Fibroblast of skin of left quadriceps (primary cell): ENCODE data around the gene SLIRP.
"Not testable (repeated sequence)": the region's sequence is repeated elsewhere in the genome, so short reads cannot be mapped to it uniquely, and the experiment has no call there.

Experiments used
- DNase-seq, 2 experiments: peaks; one replicate each; pipeline ENCODE4 v3.0.0-alpha.2; 2013; ENCODE audit warnings: low read depth in 2 of 2

SLIRP gene

DNA sequence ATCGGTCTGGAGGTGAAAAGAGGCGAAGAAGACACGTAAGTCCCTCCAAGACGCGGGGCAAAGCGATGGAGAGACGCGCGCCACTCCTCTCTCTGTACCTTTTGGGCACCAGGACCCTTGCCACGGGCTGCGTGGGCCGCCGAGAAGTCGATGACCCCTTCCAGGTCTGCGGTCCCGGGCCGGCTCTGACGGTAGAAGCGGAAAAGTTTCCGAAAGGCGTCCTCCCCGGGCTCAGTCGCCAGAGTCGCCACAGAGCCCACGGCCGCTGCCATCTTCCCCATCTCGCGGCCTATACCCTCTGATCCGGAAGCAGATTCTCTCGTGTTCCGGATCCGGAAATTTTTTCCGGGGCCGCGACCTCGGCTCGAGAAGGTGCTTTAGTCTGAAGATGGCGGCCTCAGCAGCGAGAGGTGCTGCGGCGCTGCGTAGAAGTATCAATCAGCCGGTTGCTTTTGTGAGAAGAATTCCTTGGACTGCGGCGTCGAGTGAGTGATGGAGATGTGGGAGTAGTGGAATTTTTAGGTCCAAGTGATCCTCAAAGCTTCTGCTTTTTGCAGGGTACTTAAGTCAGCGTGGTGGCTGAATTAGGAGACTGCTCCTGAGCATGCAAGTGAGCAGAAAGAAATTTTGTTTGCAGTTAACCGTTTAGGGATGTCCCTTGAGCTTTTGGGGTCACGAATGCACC is at the start of gene SLIRP, which contains the start of gene ALKBH1:
Gene SLIRP (plus strand): TSS at position 380 of the 685 bp plus-strand sequence. CDS start 9 bp downstream, at position 389.
Gene ALKBH1 (minus strand): TSS at position 300 of the 685 bp plus-strand sequence. CDS start 19 bp downstream, at position 281.
- peak; percentile 48 to 63 for DNase-seq

GRCh38 chr14:77659831-77660230 is 48.1 kb upstream of the SLIRP start:
- no peak for DNase-seq

- DNase-seq: no peak
These were observed 47.1 kb upstream of the SLIRP start for GRCh38 chr14:77660754-77661153.

- not testable (repeated sequence) for DNase-seq
These were observed 46.3 kb upstream of the SLIRP start for GRCh38 chr14:77661562-77661961.

DNA sequence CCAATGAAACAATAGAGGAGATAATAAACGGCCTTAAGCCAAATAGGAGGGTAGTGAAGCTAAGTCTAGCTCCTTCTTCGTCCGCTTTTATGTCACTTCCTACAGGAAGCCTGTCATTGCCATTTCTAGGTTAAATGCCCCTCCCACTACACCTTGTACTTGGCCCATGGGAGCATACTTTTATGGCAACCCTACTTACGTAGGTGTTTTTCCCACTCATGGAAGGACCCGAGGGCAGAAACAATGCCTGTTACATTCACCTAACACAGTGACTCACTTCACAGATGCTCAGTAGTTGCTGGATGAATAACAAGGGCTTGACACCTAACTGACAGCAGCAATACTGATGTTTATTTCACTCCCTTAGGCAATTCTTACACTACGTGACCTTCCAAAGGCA is 44.6 kb upstream of the SLIRP start:
- DNase-seq: no peak

- no peak for DNase-seq
These were observed 40.6 kb upstream of the SLIRP start for GRCh38 chr14:77667331-77667730.

DNA sequence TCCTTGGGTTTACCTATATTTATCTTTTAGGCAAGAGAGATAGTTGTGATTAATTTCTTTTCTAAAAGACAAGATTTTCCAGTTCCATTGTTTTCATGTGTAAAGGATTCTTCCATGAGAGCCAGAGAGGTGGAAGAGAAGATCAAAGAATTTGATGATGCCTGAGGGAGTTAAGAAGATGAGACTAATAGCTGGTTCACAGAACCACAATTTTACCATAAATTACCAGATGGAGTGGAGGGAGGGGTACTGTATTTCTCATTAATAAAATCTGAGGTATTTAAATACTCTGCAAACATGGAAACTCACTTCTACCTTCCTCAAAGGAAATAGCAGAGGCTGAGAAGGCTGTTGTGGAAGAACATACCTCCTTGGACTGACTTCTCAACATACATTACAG is 34.7 kb upstream of the SLIRP start:
- no peak for DNase-seq

- no peak for DNase-seq
These were observed 33.0 kb upstream of the SLIRP start for GRCh38 chr14:77674931-77675330.

DNA sequence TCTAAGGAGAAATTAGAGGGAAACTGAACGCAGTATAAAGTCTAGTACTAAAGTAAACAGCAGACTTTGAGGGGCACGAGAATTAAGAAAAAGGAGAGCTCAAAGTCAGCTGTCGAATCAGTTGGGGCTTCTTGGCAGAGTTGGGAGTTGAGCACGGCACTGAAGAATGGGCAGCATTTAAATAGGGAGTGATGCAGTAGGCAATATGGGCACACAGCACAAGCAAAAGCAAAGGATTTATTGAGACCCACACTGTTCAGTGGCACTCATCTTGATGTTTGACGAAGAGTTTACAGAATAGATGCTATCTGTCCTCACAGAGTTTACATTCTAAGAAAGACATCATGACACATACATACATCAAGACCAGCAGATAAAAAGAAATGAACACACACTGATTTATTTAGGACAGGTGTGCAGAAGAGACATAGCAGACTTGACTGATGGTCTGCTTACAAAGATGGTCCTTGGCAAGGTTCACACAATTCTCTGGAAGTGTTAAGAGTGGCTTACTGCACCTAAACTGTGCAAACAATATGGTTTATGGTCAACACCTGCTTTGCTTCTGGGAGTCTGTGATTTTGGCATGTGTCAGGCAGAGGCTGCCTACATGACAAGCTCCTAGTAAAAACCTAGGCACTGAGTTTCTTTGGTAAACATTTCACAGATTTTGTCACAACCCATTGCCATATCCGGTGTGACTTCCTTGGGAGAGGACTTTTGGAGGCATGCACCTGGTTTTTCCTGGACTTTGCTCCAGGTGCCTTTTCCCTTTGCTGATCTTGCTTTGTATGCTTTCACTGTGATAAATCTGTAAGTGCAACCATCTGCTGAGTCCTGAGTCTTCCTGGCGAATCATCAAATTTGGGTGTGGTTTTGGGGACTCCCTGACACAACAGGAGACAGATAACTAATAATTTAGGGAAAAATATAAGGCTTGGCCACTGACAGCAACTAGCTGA is 26.4 kb upstream of the SLIRP start:
- no peak for DNase-seq

- no peak for DNase-seq
These were observed 25.7 kb upstream of the SLIRP start for GRCh38 chr14:77682158-77682553.

GRCh38 chr14:77691259-77691658 is 16.6 kb upstream of the SLIRP start:
- DNase-seq: no peak

DNA sequence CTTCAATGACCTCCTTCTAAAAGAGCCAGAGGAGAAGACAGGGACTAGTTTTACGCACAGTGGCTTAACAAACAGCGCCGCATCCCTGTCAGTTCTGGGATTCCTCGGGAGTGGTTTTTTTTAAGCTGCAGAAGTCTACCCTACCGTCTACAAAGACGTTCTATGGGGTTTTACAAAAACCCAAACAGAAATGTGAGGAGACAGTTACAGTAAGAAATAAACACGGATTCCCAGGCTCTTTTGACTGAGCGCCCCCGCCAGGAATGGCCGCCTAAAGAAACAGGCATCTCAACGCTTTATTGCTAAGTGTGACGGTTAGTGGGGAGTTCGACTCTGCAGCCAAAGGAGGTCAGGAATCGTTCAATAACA is 564 bp upstream of the SLIRP start:
- peak; percentile 7 to 16 for DNase-seq

DNA sequence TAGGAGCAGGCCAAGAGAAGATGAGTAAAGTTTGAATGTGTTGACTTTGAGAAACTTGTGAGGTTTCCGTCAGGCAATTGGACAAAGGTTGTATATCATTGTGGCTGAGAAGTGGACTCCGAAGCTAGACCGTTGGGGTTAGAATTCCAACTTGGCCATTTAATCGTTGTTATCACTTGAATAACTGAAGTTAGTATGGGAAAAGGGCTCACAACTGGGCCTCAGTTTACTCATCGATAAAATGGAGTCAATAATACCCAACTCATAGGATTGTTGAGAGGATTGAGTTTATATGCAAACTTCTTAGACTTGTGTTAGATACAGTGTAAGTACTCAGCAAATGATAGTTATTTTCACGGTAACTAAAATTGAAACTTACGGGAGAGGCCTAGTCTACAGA is 846 bp downstream of the SLIRP start:
- DNase-seq: no peak

DNA sequence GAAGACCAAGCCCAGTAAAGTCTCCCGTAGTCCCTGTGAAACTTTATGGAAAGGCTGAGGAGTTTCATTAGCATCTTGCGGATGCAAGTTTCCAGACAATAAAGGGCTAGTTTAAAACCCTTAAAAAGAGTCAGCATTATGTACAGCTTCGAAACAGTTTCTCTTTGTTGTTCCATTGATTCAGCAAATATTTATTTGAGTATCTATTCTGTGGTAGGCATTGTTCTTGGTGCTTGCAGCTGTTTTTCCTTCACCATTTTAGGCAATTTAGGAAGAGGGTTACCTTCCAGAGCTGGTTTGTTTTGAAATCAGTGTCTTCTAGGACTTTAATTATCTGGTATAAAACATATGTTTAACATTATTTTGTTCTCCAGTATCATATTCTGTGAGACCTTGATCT is 1.5 kb downstream of the SLIRP start:
- no peak for DNase-seq

DNA sequence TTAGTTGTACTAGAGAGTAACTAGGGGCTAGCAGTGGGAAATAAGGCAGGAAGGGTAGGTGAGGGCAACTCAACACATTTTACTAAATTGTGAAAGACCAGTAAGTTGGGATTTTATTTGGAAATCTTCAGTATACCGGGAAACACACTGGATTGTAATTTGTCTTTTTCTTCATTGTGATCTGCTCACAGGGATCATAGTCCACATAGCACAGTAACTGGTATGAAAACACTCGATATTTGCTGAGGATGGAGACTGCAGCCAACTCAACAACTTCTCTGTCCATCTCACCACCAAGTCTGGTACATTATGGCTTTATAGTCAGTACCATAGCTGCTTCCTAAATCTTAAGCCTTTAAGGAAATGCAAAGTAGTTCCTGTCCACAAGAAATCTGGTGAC is 2.5 kb downstream of the SLIRP start:
- no peak for DNase-seq

DNA sequence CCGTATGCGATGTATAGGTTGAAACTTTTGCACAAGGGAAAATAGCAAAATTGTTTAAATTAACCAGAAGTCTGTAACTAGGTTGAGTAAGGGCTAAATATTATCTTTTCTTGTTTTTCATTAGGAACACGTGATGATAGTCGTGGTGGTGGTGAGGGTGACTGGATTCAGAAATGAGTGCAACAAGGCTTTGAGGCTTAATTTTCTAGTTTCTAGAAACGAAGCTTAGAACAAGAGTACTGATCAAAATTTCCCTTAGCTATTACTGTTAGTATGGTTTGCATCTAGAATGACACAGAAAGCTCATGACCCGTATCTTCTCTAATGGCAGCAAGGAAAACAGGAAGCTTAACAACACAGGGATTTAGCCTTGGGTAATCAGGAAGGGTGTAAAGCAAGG is 7.0 kb downstream of the SLIRP start:
- no peak for DNase-seq

GRCh38 chr14:77717608-77718305 is 9.9 kb downstream of the SLIRP start:
- DNase-seq: no peak

DNA sequence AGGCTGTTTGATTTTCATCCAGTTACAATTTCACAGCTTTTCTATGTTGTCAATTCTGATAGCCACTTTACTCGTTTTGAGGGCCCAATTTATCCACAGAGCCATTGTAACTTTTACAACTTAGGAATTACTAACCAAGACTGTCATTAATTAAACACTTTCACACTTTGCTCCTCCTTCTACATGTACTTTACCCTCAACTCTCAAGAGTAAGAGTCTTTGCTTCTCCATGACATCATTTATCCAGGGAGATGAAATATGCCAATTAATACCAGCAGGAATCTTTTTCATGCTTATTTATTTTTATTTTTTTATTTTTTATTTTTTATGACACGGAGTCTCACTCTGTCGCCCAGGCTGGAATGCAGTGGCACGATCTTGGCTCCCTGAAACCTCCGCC is 13.5 kb downstream of the SLIRP start:
- no peak for DNase-seq

DNA sequence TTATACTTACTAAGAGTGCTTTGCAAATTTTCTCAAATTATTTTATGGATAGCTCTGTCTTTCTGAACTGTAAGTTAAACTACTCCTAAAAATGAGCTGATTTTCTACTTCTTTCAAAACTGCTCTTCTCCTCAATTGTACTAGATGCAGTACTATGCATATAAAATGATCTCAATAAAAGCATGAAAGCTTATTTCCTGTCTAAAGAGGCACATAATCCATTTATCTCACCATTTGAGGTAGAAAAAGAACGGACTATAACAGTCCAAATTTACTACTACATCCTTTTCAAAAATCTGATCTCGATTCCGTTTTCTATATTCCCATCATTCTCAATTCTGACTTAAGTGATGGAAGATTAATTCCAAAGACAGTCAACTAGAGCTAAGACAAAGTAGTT is 14.4 kb downstream of the SLIRP start:
- DNase-seq: no peak

- peak in 1 of 2 experiments; percentile 3 for DNase-seq
These were observed 23.1 kb downstream of the SLIRP start for GRCh38 chr14:77730976-77731497.

DNA sequence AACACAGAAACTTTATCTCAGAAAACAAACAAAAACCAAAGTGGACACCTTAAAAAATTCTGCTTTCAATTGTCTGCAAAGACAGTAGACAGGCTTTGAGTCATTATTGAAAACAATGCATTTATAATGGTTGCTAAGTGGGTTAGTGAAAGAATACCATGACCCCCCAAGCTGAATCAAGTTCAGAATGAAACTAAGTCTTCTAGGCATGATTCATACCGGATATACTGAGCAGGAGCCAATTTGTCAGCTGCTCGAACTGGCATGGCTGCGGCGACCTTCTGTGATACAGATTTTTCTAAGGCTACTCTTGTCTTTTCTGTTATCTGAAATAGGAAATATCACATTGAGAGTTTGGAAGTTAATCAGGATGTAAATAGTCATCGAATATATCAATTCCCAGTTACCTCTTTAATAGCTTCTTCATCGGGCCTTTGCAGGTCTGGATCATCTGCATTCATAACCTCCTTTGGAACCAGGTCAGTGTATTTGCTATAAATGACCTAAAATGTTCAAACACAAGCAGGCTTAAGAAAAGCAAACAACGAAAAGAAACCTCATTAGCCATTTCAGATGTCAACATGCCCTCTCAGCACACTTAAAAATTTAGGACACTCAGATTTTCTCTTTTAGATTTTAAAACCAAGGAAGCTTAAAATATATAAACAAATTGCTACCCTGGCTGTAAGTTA is 30.8 kb downstream of the SLIRP start:
- no peak for DNase-seq
